GM18507 (cell line): ENCODE measurements around the gene NEK6.

Experiments
- DNase-seq: peaks from one replicate; pipeline ENCODE4 v3.0.0; 2011; ENCODE audit warnings: low read depth; ENCODE audit not compliant: insufficient read length; ENCODE audit errors: extremely low spot score
- FAIRE-seq: peaks from 2 replicates; lab custom pipeline; 2011; peaks lifted over from hg19 to GRCh38; lab: Jason Lieb, UNC

Gene NEK6

DNA sequence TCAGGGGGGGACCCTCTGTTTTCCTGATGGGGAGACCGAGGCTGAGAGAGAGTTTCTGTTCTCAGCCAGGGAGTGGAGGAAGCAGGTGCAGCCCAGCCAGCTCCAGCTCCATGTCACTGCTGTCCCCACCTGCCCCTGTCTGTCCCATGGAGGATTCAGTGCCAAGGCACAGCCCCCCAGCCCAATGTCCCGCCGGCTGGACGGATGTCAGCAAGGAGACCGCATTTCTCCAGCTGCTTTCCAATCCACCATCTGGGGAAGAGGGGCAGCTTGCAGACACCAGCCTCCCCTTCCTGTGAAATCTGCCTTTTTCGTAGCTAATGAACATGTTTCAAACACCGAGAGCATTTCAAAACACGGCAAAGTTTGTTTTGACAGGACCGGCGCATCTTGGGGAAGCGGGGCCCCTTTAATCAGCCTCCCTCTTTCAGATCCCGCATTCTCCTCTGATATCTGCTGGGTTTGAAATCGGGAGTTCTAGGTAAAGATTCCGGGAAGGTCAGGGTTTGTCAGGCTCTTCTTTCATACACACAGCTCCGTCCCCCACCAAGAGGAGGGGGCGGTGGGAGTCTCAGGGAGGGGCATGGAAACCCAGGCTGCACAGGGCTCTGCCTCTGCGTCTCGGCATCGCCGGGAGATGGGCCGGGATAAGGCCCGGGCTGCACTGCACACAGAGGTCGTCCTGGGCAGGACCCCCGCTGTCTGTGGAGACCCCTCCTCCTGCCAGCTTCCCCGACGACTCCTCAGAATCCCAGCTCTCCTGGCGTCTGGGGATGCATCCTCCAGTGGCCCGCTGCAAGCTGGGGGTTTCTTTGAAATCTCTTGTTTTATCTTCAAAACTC lies 74.8 kb downstream of the NEK6 start:
- FAIRE-seq (no peak), DNase-seq (no peak)

DNA sequence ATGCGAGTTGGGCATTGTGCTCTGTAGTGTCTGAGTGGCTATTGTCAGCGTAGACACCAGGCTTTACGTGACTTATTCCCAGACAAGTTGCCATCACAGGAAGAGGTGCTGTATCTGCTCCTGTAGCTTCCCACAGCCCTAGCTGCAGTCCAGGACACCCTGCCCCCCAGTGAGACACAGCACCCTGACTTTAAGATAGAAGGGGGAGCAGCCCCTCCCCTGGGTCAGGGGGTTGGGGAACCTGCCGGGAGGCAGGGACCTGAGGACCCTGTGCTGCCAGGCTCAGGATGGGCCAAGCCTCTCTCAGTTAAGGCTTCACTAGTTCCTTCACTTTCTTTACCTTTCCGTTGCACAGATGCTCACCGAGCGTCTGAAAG lies 75.4 kb downstream of the NEK6 start:
- DNase-seq (no peak), FAIRE-seq (no peak)

DNA sequence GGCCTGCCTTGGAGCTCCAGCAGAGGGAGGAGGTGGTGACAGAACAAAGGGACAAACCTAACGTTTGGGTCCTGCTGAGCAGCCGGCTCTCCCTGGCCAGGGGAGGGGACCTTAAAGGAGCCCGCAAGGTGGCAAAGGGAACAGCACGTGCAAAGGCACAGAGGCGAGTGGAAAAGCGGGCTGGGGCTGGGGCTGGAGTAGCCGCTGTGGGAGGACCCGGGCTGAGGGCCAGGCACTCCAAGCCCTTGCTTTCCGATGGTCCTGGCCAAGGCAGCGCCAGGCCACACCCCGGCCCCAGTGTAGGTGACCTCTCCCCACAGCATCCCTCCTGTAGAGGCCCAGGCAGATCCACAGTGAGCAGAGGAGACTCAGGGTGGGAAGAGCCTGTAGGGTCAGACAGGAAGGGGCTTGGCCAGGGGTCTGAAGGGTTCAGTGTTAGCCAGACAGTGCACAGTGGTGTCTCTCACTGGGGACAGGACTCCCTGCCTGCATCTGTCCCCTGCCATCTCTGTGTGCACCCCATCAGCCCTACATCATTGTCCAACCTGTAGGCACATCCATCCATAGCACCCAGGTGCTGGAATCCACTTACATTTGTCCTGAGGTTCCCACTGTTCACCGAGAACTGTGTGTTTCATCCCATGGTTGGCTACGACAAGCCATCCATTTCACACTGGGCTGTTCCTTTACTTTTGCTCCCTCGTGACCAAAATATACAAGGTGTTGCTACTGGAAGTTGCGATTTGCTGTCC lies 77.0 kb downstream of the NEK6 start:
- FAIRE-seq (no peak), DNase-seq (no peak)

DNA sequence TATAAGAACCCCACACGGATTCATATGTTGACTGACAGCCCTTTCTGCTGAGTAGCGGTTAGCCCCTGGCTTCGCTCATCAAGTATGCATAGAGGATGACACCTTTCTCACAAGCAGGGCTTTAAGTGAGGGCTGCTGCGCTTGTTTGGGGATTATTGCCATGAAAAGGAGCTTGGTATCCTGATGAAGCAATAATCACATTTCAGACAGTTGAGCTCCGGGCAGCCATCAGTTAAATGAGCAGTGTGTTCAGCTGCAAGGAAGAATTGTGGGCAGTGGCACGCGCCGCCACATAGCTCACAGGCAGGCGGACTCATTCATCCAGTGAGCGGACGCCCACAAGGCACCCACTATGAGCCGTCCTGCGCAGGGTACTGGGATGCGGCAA lies 77.6 kb downstream of the NEK6 start:
- FAIRE-seq (no peak), DNase-seq (no peak)

DNA sequence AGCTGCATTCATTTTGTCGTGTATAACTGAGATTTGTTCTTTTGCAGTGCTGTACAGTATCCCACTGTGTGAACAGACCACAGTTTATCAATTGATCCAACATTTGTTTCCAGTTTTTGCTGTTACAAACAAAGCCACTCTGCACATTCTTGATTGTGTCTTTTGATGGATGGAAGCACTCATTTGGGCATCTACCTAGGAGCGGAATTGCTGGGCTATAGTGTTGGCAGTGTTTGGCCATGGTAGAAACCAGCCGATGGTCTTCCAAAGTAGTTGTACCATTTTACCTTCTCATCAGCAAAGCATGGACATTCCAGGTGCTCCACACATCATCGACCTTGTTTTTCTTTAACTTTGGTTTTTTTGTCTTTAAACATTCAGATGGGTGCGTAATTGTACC lies 79.8 kb downstream of the NEK6 start:
- DNase-seq = no peak
- FAIRE-seq = no peak

DNA sequence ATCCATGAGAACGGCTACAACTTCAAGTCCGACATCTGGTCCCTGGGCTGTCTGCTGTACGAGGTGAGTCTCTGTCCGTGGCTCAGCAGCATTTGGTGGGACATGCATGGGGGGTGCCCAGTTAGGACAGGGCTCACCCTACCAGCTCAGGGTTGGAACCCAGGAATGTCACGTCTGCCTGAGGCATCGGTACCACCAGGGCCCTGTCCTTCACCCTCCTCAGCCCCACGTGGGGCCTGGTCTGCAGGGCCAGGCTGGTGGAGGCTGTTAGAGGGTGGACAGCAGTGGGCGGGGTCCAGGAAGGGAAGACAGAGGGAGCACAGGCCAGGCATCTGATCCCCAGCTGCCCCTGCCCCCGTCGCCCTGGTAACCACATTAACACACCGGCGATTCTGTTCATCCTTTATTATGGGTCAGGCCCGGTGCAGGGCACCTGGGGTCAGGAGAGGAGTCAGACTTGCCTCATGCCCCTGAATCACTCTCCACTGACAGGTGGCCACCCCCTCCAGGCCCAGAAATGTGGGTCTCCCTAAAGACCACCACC lies 81.9 kb downstream of the NEK6 start:
- FAIRE-seq = no peak
- no peak for DNase-seq

DNA sequence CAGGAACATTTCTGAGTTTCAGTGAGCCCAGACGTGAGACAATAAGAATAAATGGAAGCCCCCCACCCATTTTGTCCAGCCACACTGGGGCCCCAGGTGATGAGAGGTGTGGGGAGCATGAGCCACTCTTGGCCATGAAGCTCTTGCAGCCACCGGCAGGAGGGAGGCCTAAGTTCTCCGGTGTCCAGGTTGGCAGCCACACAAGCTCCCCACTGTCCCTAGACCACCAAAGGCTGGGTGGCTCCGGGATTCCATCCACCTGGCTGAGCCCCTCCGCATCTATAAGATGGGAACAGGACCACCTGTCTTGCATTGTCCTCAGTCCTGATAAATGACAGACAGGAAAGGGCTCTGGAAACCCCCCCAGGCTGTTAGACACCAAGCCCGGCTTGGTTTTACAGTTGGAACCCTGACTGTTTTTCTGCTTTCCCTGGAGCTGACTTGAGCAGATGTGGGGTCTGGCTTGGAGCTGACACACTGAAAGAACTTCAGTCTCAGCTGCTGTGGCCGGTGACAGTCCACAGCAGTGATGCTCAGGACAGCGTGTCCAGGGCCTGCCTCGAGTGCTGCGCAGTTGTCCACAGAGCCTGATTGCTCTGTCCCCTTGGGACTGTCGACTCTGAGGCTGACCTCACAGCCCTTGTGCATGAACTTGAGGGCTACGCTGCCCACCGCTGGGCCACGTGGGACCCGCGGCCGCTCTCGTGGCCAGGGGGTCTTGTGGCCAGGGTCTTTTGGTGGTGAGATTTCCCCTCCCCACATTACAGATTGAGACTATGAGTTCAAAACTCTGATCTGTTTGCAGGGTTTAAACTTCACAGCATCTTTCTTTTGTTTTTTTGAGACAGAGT lies 82.7 kb downstream of the NEK6 start:
- DNase-seq (no peak), FAIRE-seq (no peak)

DNA sequence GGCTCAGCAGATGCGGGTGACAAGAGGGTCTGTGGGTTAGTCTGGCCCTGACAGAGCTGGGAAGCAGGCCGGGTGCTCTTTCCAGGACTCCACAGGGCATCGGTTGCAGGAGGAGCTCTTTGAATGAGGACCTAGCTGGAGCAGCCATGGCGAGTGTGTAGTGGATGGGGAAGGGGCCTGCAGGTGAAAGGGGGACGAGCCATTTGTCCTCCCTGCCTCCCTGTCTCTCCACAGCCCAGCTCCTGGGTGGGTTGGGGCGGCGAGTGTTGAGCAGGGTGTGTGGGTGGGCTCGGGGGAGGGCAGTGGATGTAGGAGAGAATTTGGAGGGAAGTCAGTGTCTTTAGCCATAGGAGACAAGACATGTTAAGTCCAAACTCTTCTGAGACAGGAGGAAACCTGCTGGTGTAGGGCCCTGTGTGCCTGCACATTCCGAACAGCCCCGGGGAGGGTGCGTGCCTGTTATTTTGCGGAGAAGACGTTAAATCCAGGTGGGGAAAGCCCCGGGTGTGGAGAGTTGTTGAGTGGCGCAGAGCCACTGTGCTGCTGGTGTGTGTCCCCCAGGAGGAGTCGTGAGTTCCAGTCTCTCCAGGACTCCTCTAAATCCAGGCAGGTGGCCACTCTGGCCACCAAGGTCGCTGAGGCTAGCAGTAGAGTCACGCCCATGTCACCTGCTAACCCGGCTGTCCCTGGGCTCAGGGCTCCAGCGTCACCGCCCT lies 83.9 kb downstream of the NEK6 start:
- DNase-seq = no peak
- no peak for FAIRE-seq

DNA sequence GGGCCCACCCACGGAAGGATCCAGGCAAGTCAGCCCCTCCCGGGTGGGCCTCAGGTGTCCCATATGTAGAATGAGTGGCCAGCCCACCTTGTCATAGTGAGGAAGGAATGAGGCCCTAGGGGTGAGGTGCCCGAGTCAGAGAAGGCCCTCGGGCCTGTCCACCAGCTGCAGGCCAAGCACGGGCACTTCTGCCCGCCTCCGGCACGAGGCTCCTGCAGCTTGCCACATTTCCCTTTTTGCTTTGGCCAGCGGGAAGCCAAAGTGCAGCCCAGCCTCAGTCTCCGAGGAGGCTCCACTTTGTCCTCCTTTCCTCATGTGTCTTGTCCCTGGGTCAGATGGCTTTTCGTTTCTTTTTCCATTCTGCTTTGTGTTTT lies 84.6 kb downstream of the NEK6 start:
- no peak for FAIRE-seq
- no peak for DNase-seq

DNA sequence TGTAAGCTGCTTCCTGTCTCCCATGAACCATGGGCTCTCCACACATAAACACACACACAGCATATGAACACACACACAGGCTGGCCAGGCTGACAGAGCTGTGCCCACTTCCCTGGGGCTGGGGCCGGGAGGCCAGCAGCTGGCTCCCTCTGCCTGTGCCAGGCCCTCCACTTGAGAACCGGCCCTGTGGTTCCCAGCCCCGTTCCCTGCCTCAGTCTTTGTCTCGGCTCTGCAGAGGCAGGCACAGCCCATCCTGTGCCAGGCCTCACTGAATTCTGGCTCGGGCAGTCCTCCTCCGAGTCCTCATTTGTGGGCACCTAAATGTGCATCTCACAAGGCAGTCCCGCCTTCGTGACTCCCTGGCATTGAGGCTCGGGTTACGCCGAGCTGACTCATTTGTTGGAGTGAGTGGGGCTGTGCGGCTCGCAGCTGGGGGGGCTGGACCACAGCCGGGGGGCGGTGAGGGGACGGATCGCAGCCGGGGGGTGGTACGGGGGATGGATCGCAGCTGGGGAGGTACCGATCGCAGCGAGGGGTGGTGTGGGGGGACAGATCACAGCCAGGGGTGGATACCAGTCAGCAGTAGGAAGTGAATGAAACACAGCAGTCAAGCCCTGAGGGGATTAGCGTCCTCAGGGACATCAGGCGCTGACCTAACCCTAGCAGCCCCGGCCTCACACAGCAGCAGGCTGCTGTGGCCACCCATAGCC lies 85.2 kb downstream of the NEK6 start:
- no peak for FAIRE-seq
- no peak for DNase-seq

DNA sequence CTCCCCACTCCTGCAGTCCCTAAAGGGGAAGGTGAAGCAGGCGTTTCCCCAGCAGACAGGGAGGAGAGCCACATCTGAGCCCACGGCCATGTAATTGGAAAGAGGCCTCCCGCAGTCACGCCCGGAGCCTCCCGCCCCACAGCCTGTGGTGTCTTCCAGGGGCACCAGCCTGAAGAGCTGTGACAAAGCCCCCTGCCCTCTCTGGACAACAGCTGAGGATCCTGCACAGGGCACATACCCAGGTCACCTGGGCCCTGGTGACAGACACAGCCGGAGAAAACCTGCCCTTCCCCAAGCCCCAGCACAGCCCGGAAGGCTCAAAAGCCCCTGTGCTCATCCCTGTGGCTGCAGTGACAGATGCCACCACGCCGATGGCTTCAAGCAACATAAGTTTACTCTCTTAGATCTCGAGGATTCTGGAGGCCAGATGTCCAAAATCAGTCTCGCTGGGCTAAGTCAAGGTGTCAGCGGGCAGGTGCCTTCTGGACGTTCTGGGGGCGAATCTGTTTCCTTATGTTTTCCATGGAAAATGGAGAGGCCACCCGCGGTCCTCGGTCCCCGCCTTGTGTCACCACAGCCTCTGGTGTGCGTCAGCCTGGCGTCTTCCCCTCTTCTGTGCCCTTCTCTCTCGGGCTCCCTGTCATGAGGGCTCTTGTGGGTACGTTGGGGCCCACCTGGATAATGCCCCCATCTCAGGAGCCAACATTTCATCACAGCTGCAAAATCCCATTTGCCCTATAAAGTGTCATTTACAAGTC lies 86.0 kb downstream of the NEK6 start:
- FAIRE-seq (no peak), DNase-seq (no peak)

DNA sequence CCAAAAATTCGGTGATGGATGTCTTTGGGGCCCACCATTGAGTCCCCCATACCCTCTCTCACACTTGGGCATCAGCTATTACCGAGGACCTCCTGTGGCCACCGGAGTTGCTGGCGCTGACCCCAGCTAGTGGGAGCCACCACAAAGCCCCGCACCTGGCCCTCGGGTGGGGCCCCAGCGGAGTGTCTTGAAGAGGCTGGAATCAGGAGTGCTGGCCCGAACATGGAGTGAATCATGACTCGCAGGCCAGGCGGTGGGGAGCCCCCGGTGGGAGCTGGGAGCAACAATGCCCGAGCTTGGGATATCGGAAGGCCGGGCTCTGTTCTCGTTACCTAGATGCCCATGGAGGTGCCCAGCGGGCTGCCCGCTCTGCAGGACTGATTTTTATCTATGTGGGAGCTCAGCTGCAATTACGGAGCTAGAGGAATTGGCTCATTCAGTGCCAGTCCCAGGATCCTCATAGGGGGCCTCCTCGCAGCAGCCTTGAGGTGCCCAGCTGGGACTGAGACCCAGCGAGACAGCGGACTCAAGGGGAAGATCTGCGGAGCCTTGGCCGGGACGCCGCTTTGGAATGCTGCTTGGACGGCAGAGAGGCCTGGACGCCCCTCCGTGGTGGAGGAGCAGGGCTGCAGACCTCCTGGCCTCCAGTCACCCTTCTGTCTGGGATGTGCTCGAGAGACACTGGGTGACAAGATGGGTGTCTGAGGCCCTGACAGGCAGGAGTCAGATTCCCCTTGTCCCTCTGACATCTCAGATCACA lies 86.7 kb downstream of the NEK6 start:
- no peak for DNase-seq
- FAIRE-seq = no peak

DNA sequence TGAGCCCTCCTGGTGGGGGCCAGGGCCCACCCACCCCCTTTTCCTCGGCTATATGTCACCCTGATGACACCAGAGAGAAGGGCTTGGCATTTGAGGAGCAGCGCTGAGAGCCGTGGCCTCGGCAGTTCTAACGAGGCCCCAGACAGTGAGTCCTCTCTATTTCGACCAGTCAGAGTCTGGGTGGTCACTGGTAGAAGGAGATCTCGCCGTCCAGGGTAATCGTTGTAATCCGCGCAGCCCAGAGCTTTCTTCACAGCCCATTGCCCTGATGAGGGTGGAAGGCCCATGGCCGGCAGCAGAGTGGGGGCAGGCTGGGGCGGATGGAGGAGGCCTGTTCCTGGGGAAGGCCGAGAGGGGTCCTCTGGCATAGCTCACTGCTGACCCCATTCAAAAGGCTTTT lies 87.3 kb downstream of the NEK6 start:
- no peak for DNase-seq
- no peak for FAIRE-seq

DNA sequence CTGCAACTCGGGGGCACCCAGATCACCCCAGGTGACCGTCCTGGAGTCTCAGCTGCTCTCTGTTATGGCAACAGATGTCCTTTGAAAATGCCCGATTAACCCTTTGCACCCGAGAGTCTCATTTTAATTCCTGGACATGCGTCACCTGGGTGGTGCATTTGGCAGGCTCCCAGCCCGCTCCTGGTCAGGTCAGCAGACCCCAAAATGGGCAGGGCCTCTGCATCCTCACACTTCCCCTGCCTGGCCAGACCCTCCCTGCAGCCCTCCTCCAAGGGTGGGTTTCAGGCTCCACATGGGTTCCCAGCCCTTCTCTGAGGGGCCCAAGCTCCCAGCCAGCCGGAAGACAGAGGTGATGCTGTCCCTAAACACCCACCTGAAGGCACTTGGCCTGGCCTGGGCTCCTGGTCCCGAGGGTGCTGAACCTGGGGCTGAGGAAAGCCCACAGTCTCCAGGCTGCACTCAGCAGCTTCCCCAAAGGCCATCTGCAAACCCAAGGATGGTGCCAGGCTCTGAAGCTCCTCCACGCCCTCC lies 88.1 kb downstream of the NEK6 start:
- FAIRE-seq (no peak), DNase-seq (no peak)

DNA sequence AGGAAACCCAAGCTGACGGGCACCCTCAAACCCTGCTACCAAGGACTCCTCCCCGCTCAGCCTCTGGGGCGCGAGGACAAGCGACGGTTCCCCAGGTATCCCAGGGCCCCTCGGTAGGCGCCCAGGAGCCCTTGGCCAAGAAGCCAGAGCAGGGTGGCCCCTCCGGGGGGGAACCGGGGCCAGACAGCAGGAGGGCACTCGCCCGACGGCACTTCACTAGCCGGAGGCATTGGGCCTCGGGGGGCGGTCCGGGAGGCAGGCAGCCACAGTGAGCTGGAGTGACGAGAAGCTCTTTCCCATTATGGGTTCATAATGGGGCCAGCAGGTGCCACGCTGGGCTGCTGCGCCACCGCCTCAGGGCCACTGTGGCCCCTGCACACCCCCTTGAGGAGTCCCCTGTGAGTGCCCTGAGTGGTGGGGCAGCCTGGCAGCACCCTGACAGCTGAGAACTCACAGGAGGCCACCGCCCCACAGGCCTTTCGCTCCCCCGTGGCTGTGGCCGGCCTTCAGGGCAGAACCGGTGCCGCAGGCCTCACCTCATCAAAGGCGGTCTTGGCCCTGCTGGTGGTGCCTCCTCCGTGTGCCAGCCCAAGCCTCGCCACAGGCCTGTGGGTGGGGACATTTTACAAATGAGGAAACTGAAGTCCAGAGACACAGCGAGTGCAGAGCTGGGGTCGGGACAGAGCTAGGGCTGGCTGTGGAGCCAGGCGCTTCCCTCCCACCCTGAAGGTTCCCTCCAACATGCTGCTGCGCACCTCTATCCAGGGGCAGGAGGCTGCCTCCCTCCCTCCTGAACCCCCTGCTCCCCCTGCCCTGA lies 88.8 kb downstream of the NEK6 start:
- no peak for FAIRE-seq
- DNase-seq = no peak

DNA sequence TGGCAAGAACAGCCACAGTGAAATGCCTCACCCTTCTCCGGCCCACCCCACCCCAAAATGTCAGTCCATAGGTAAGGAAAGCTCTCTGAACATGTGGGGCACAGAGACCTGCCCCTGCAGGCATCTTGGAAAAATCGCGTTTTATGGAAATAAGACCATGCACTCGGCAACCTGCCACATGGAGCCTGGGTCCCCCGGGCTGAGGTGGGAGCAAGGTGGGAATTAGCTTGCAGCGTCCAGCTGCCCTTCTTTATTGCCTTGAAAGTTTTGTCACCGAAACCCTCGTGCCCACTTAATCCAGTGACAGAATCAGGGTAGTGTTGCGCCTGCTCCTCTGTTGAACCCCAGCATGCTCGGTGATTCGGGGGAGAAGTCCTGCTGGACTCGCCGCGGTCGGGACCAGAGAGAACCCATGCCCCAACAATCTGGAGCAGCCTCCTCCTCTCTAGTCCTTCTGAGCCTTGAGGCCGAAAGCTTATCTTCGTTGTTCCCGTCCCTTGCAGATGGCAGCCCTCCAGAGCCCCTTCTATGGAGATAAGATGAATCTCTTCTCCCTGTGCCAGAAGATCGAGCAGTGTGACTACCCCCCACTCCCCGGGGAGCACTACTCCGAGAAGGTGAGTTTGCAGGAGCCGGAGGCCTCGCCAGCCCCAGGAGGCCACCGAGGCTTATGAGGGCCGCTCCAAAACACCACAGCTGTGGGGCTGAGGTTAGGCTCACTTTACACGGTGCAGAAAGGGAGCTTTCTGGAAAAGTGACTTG lies 89.6 kb downstream of the NEK6 start:
- FAIRE-seq (no peak), DNase-seq (no peak)
